Kidney epithelial cell (primary cell): ENCODE results near the gene TPRN. TPM values are rescaled to one million over a fixed set of nuclear protein-coding genes. Genes with fewer than 3 reads are reported as not detected.

Source experiments
- DNase-seq: peaks from one replicate; pipeline ENCODE4 v3.0.0-alpha.2; 2010; ENCODE audit warnings: low read depth
- H3K27me3 ChIP-seq: 2 replicates; pipeline ENCODE4 v1.6.0; 2011; ENCODE audit warnings: low read length; ENCODE audit not compliant: control insufficient read depth, insufficient read depth
- H3K36me3 ChIP-seq: 2 replicates; pipeline ENCODE4 v1.5.1; 2011; ENCODE audit warnings: low read length; ENCODE audit not compliant: control insufficient read depth, insufficient read depth
- H3K4me3 ChIP-seq: 2 replicates; pipeline ENCODE4 v1.5.1; 2011; ENCODE audit warnings: low read depth, mild to moderate bottlenecking, control low read depth, low read length
- CTCF ChIP-seq: IDR thresholded peaks from 2 replicates; pipeline ENCODE4 v1.5.1; 2011; ENCODE audit warnings: mild to moderate bottlenecking, moderate library complexity, low read length, control low read depth, inconsistent platforms; ENCODE audit not compliant: insufficient read depth, poor library complexity, severe bottlenecking
- total RNA-seq: library from RNA; depleted of rRNA; stranded (reverse); fragments of >200 nt; gene quantifications from 2 replicates; pipeline ENCODE4 v1.2.3, GENCODE V29; 2015

Gene TPRN
- total RNA-seq, 1 donor from 2014 or later = 15.2 TPM

DNA sequence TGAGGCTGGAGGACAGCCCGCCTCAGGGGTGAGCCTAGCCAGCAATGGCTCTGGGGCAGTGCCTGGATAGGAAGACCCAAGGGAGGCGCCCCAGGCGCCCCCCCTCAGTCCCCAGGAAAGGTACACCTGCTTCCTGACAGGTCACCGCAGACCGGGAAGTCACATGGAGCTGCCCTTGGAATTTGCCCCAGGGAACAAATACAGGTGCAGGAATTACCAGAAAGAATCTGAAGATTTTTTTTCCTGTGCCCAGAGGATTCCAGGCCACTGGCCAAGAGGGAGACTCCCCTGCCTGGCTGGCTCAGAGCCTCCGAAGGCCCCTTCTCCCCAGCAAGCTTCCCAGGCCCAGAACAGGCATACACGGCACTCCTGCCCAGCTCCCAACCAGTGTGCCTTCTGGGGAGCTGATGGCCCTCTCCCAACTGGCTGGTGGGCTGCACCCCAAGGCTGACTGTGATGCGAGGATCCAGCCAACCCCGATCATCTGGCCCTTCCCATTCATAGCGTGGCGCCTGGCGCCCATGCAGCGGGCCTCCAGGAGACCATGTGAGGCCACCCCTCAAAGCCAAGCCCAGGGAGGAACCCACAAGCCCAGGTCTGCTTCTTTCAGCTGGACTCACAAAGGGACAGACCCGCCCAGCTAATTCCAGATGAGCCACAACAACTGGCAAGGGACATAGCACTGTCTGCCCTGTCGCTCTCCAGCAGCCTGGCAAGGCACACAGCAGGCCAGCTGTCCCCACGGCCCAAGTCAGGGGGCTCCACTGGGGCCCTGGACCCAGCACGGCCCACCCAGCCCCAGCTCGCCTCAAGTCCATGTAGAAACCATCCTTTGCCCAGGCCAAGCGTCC is 2.3 kb downstream of the TPRN start:
- Histone ChIP-seq H3K27me3 (no peaks in the 10 kb centered on the region), H3K4me3 (no peak overlapping the region), H3K36me3 (no peaks in the 10 kb centered on the region)
- no peak for DNase-seq
- TF ChIP-seq CTCF = no peak

GRCh38 chr9:137195525-137196220 is 4.9 kb downstream of the TPRN start:
- DNase-seq = no peak
- TF ChIP-seq CTCF = no peak
- Histone ChIP-seq H3K27me3 (no peaks in the 10 kb centered on the region), H3K36me3 (no peaks in the 10 kb centered on the region), H3K4me3 (no peak overlapping the region)

DNA sequence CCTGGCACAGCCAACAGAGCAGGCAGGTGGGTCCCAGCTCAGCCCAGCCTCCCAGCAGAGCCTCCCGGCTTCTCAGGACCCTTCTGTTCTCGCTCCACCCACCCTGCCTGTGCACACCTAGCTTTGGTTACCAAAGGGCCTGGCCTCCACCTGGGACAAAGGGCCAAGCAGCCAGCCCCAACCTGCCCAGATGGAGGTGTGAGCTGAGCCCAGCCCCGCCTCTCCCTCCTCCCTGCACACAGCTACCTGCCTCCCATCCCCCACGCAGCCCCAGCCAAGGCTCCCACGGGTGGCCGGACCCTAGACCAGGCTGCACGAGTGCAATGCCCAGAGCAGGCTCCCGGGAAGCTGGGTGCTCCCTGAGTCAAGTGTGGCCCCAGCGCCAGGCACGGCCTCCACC is 5.6 kb downstream of the TPRN start:
- DNase-seq = no peak
- TF ChIP-seq CTCF = no peak
- Histone ChIP-seq H3K36me3 (no peaks in the 10 kb centered on the region), H3K27me3 (no peaks in the 10 kb centered on the region), H3K4me3 (no peak overlapping the region)

- TF ChIP-seq CTCF = no peak
- H3K36me3 ChIP-seq = no peaks in the 10 kb centered on the region
- no peak for DNase-seq
- H3K27me3 ChIP-seq = no peaks in the 10 kb centered on the region
- H3K4me3 ChIP-seq = no peak overlapping the region
Observed at GRCh38 chr9:137194388-137194787, 6.2 kb downstream of the TPRN start.

DNA sequence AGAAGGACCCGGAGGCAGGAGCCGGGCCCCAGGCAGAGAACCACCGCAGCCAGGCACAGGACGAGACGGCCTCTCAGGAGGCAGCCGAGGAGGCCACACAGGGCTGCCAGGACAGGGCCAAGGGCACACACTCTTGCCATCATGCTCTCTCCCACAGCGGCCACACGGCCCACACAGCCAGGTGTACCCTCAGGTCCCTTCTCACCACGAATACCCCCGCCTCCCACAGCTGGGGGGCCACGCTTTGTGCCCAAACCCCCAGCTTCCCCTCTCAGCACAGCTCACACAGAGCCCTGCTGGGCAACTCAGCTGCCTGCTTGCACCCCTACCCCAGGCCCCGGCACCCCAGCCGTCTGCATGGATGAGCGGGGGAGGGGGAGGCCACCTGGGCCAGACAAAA is 6.8 kb downstream of the TPRN start:
- no peaks in the 10 kb centered on the region for H3K36me3 ChIP-seq
- no peak overlapping the region for H3K4me3 ChIP-seq
- no peak for TF ChIP-seq CTCF
- DNase-seq = no peak
- H3K27me3 ChIP-seq = no peaks in the 10 kb centered on the region
